ENCODE results near the gene LCN6.
"Not testable (repeated sequence)": the region's sequence is repeated elsewhere in the genome, so short reads cannot be mapped to it uniquely, and the experiment has no call there.

LCN6 gene

GRCh38 chr9:136759001-136759400 is 10.7 kb upstream of the LCN6 start:
- no peak for DNase-seq

GRCh38 chr9:136757751-136758140 is 9.4 kb upstream of the LCN6 start:
- no peak for DNase-seq

- no peak for DNase-seq
Observed at GRCh38 chr9:136757328-136757727, 9.0 kb upstream of the LCN6 start.

- no peak for DNase-seq
Observed at GRCh38 chr9:136756836-136757235, 8.5 kb upstream of the LCN6 start.

- DNase-seq: no peak
Observed at GRCh38 chr9:136756134-136756438, 7.8 kb upstream of the LCN6 start.

GRCh38 chr9:136755302-136756133 is 7.2 kb upstream of the LCN6 start:
- not testable (repeated sequence) for DNase-seq

GRCh38 chr9:136754626-136755301 is 6.4 kb upstream of the LCN6 start:
- DNase-seq: no peak

GRCh38 chr9:136754059-136754572 is 5.8 kb upstream of the LCN6 start:
- DNase-seq: no peak

- DNase-seq: no peak
Observed at GRCh38 chr9:136753371-136754058, 5.2 kb upstream of the LCN6 start.

- DNase-seq: no peak
Observed at GRCh38 chr9:136751814-136752213, 3.5 kb upstream of the LCN6 start.

- DNase-seq: no peak
Observed at GRCh38 chr9:136751244-136751643, 2.9 kb upstream of the LCN6 start.

- DNase-seq: no peak
Observed at GRCh38 chr9:136750526-136750925, 2.2 kb upstream of the LCN6 start.

- DNase-seq: no peak
Observed at GRCh38 chr9:136748666-136749611, 614 bp upstream of the LCN6 start.

- DNase-seq: no peak
Observed at GRCh38 chr9:136747161-136748060, 914 bp downstream of the LCN6 start.

- no peak for DNase-seq
Observed at GRCh38 chr9:136746621-136747020, 1.7 kb downstream of the LCN6 start.

GRCh38 chr9:136746155-136746490 is 2.2 kb downstream of the LCN6 start:
- DNase-seq: no peak

- no peak for DNase-seq
Observed at GRCh38 chr9:136745389-136746154, 2.8 kb downstream of the LCN6 start.

GRCh38 chr9:136744773-136745172 is 3.6 kb downstream of the LCN6 start:
- DNase-seq: no peak

GRCh38 chr9:136743639-136744211 is 4.6 kb downstream of the LCN6 start:
- no peak for DNase-seq

- no peak for DNase-seq
Observed at GRCh38 chr9:136742591-136743391, 5.5 kb downstream of the LCN6 start, which contains the start of gene LCN10. Gene LCN10, minus strand, starts transcription at chr9:136742940. Its CDS starts 37 bp downstream, at chr9:136742903.

Measured in SHP77 treated with DMSO at 0.1 percent for 48 hours (cell line).